Measurements from ENCODE around the gene RAD51B.

The RAD51B gene

DNA sequence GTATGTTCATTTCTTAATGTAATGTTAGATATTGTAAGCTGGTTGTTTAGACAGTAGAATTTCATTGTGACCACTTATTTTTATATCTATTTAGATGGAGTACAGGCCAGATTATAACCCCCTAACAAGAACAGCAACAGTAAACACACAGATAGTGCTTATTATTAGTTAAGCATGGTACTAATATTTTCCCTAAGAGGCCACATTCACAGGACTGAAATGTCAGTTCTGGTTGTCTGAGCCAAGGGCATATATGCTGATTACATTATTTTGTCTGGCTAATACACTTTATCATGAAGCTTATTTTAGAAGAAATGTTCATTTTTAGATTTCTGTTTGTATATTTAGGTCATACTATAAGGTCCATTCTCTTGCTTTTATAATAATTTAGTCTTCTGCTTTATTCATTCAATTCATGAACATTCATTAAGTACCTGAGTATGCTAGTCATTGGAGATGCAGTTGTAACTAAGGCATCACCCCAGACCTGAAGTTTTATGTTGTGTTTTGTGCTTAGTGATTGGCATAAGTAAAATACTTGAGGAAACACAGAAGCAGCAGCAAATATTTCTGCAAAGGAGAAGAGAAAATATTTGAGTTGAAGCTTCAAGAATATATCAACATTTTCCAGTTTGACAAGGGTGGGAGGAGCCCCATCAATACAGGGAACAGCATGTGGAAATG lies 413.7 kb downstream of the RAD51B start:
- DNase-seq (ENCODE audit: low read depth): no peak
- H3K4me3 ChIP-seq (replicated peaks; ENCODE audit: low read depth, low read length): no peak overlapping the region
- TF ChIP-seq, protein P1, sequence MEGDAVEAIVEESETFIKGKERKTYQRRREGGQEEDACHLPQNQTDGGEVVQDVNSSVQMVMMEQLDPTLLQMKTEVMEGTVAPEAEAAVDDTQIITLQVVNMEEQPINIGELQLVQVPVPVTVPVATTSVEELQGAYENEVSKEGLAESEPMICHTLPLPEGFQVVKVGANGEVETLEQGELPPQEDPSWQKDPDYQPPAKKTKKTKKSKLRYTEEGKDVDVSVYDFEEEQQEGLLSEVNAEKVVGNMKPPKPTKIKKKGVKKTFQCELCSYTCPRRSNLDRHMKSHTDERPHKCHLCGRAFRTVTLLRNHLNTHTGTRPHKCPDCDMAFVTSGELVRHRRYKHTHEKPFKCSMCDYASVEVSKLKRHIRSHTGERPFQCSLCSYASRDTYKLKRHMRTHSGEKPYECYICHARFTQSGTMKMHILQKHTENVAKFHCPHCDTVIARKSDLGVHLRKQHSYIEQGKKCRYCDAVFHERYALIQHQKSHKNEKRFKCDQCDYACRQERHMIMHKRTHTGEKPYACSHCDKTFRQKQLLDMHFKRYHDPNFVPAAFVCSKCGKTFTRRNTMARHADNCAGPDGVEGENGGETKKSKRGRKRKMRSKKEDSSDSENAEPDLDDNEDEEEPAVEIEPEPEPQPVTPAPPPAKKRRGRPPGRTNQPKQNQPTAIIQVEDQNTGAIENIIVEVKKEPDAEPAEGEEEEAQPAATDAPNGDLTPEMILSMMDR (IDR thresholded peaks at IDR 0.05; ENCODE audit: low read length, missing control alignments): no peak

DNA sequence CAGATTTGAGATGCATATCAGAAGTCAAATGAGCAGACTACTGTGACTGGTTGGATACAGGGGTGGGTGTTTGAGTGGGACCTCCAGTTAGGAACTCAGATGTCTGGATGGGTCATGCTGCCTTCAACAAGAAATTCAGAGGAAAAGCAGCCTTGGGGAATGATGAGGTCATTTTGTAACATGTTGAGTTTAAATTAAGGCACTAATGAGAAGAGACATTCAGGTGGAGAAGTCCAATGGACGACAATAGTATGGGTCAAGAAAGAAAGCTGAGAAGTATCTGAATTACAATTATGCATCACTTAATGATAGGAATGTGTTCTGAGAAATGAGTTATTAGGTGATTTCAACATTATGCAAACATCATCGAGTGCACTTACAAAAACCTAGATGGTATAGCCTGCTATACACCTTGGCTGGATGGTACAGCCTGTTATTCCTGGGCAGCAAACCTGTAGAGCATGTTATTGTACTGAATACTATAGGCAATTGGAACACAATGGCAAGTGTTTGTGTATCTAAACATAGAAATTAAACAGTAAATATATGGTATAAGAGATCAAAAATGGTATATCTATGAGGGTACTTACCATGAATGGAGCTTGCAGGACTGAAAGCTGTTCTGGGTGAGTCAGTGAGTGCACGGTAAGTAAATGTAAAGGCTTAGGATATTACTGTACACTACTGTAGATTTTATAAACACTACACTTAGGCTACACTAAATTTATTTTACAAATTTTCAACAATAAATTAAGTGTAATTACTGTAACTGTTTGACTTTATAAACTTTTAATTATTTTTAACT lies 414.7 kb downstream of the RAD51B start:
- TF ChIP-seq, protein P1 (IDR thresholded peaks at IDR 0.05; ENCODE audit: low read length, missing control alignments): no peak

DNA sequence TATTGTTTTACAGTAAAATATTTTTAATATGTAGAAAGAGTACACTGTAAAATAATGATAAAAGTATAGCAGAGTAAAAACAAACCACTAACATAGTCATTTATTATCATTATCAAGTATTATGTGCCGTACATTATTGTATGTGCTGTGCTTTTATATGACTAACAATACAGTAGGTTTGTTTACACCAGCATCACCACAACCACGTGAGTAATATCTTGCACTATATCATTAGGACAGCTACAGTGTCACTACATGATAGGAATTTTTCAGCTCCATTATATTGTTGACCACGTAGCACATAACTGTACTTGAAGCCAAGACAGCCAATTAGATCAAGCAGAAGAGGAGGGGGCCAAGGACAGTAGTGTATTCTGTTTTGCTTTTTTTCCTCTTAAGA lies 415.4 kb downstream of the RAD51B start:
- no peak for DNase-seq (ENCODE audit: low read depth)
- H3K4me3 ChIP-seq (replicated peaks; ENCODE audit: low read depth, low read length): no peak overlapping the region
- TF ChIP-seq, protein P1 (IDR thresholded peaks at IDR 0.05; ENCODE audit: low read length, missing control alignments): no peak

More for the DNA sequence above, 414.7 kb downstream of the RAD51B start:
- DNase-seq (ENCODE audit: low read depth): no peak
- no peak overlapping the region for H3K4me3 ChIP-seq (replicated peaks; ENCODE audit: low read depth, low read length)

DNA sequence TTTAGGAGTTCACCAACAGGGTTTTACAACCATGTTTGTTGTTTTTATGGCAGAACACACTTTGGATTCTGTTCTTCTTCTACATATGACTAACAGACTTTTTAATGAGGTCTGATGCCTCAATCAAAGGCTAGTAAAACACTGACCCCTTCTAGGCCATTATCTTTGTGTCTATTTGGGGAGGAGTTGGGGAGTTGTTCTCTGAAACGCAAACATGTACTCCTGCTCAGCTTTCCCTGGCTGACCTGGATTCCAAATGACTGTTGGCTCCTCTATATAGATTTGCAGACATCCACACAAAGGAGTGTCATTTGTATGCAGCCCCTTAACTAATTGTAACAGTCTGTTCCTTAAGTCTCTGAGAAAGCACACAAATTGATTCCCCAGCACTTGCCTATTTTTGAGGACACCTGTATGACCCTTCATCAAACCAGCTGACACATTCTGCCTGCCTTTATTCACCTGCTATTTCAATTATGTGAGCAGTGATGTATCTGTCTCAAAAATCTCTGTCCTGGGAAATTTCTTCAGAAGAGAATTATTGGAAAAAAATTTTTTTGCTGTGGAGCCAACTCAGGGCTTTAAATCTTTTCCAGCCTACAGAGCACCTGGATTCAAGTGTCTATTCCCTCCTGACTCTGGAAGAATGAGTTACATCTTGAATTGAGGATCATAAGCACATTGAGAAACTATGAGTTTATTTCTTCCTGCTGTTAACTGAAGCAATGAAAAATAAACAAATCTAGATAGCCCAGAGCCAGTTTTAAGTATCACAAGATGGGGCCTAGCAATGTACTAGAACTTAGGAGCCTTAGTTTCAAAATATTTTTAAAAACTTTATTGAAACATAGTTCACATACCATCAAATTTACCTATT lies 417.2 kb downstream of the RAD51B start:
- TF ChIP-seq, protein P1 (IDR thresholded peaks at IDR 0.05; ENCODE audit: low read length, missing control alignments): no peak
- DNase-seq (ENCODE audit: low read depth): no peak
- no peak overlapping the region for H3K4me3 ChIP-seq (replicated peaks; ENCODE audit: low read depth, low read length)

DNA sequence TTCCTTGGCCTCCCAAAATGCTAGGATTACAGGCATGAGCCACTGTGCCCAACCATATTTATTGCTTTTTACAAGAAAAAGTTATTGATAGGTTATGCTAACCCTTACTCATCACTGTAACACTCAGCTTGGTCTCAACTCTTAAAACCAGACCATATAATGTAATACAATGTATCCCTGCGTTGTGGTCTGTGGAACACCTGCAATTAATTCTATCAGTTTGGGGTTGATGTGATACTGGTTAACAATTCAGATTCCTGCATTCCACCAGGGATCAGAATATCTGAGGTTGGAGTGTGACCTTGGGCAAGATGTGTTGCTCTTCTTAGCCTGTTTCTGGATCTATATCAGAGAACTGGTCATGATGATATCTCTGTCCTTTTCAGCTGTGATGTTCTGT lies 419.0 kb downstream of the RAD51B start:
- H3K4me3 ChIP-seq (replicated peaks; ENCODE audit: low read depth, low read length): no peak overlapping the region
- no peak for DNase-seq (ENCODE audit: low read depth)
- TF ChIP-seq, protein P1 (IDR thresholded peaks at IDR 0.05; ENCODE audit: low read length, missing control alignments): no peak

DNA sequence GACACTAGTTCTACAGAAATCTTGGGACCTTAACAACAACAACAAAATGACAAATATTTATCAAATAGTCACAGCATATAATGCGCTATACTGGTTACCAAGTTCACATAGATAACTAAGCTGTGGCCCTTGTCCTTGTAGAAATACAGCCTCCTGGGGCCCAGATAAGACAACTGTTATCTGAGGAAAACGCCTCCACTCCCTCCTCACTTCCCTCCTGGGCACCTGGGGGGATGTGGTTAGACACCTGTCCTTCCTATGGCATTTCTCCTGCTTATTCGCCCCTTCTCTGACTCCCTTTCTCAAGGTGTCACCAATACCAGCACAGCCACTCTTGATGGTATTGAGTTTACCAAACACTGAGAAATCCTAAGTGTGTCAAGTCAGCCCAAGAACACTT lies 419.4 kb downstream of the RAD51B start:
- TF ChIP-seq, protein P1 (IDR thresholded peaks at IDR 0.05; ENCODE audit: low read length, missing control alignments): no peak
- no peak overlapping the region for H3K4me3 ChIP-seq (replicated peaks; ENCODE audit: low read depth, low read length)
- DNase-seq (ENCODE audit: low read depth): no peak
